NCI-H345 treated with DMSO at 0.1 percent for 48 hours (cell line): Measurements from ENCODE around the gene HKDC1.
A peak's percentile ranks its signal among the peaks of the same experiment; 100 is the strongest.

Source experiments
- DNase-seq: peaks from one replicate; lab custom pipeline; 2025; ENCODE audit not compliant: unreplicated experiment; lab: John Stamatoyannopoulos, UW

Gene HKDC1

GRCh38 chr10:69215405-69216171 lies 4.5 kb upstream of the HKDC1 start:
- DNase-seq, result no peak

- no peak for DNase-seq
Observed at GRCh38 chr10:69216577-69217118, 3.5 kb upstream of the HKDC1 start.

- DNase-seq, result no peak
Observed at GRCh38 chr10:69217119-69217754, 2.9 kb upstream of the HKDC1 start.

GRCh38 chr10:69218831-69219230 lies 1.3 kb upstream of the HKDC1 start:
- no peak for DNase-seq

- no peak for DNase-seq
Observed at GRCh38 chr10:69220507-69220906, 375 bp downstream of the HKDC1 start.

- DNase-seq, result peak; percentile 1
Observed at GRCh38 chr10:69222157-69223027, 2.3 kb downstream of the HKDC1 start.

- DNase-seq, result no peak
Observed at GRCh38 chr10:69223028-69223342, 2.9 kb downstream of the HKDC1 start.

- no peak for DNase-seq
Observed at GRCh38 chr10:69224862-69225657, 4.9 kb downstream of the HKDC1 start.

GRCh38 chr10:69225681-69226080 lies 5.5 kb downstream of the HKDC1 start:
- no peak for DNase-seq

GRCh38 chr10:69226919-69227450 lies 6.9 kb downstream of the HKDC1 start:
- no peak for DNase-seq

- no peak for DNase-seq
Observed at GRCh38 chr10:69228151-69228550, 8.0 kb downstream of the HKDC1 start.

- no peak for DNase-seq
Observed at GRCh38 chr10:69229616-69229916, 9.4 kb downstream of the HKDC1 start.

- DNase-seq, result no peak
Observed at GRCh38 chr10:69230128-69230527, 10.0 kb downstream of the HKDC1 start.

GRCh38 chr10:69232252-69232651 lies 12.1 kb downstream of the HKDC1 start:
- DNase-seq, result no peak

GRCh38 chr10:69232736-69233480 lies 12.8 kb downstream of the HKDC1 start:
- DNase-seq, result no peak

- no peak for DNase-seq
Observed at GRCh38 chr10:69234447-69234846, 14.3 kb downstream of the HKDC1 start.

GRCh38 chr10:69237528-69238159 lies 17.5 kb downstream of the HKDC1 start:
- DNase-seq, result peak; percentile 6

- no peak for DNase-seq
Observed at GRCh38 chr10:69239136-69239535, 19.0 kb downstream of the HKDC1 start.

- no peak for DNase-seq
Observed at GRCh38 chr10:69239816-69240434, 19.8 kb downstream of the HKDC1 start.
